ENCODE measurements around the gene CUL9.

DNA sequence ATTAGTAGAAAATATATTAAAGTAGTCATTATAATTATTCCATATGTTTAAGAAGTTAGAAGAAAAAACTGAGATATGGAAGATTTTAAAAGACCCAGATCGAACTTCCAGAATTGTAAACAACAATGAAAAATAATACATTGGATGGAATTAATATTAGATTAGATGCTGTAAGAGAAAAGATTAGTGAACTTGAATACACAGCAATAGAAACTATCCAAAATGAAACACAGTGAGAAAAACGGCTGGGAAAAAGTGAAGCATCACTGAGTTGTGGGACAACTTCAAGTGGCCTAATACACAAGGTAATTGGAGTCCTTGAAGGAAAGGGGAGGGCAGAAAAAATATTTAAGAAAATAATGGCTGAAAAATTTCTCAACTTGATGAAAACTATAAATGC is 57.1 kb downstream of the CUL9 start:
- TF ChIP-seq POLR2A (IDR thresholded peaks at IDR 0.05; ENCODE audit: low read depth, low read length) (no peak), TAF1 (IDR thresholded peaks at IDR 0.05; ENCODE audit: low read depth, low read length) (no peak), POLR2AphosphoS5 (IDR thresholded peaks at IDR 0.05; ENCODE audit: low read depth, low read length) (no peak)
